GM12878 (cell line): ENCODE results near the gene ZNF618.

Source experiments
- EZH2 ChIP-seq: IDR thresholded peaks from 2 replicates; pipeline ENCODE4 v1.6.1; 2012; ENCODE audit warnings: low read depth, mild to moderate bottlenecking, control low read depth, inconsistent platforms, low read length, borderline replicate concordance; ENCODE audit not compliant: control insufficient read depth
- GABPA ChIP-seq: IDR thresholded peaks from 2 replicates; pipeline ENCODE4 v1.6.1; 2014; ENCODE audit warnings: antibody characterized with exemption, low read depth, mild to moderate bottlenecking, inconsistent platforms
- NFXL1 ChIP-seq: fragments of 450-650 bp; IDR thresholded peaks from 2 replicates; pipeline ENCODE4 v1.6.1; 2017; ENCODE audit warnings: antibody characterized with exemption, mild to moderate bottlenecking, borderline replicate concordance
- POLR2A ChIP-seq: IDR thresholded peaks from 2 replicates; pipeline ENCODE4 v1.6.1; 2011; ENCODE audit warnings: low read depth, mild to moderate bottlenecking, low read length
- POLR2AphosphoS5 ChIP-seq: IDR thresholded peaks from 2 replicates; pipeline ENCODE4 v1.6.1; 2011; ENCODE audit warnings: mild to moderate bottlenecking, low read length, inconsistent platforms
- SMAD1 ChIP-seq: fragments of 450-650 bp; IDR thresholded peaks from 2 replicates; pipeline ENCODE4 v1.6.1; 2018; ENCODE audit warnings: mild to moderate bottlenecking, low read depth; ENCODE audit not compliant: partially characterized antibody
- TAF1 ChIP-seq: IDR thresholded peaks from 2 replicates; pipeline ENCODE4 v1.6.1; 2011; ENCODE audit warnings: mild to moderate bottlenecking, low read depth, low read length, borderline replicate concordance
- ZZZ3 ChIP-seq: IDR thresholded peaks from 2 replicates; pipeline ENCODE4 v1.6.1; 2011; ENCODE audit warnings: low read depth; ENCODE audit not compliant: control insufficient read depth, insufficient read length
- TF ChIP-seq, protein P1 (sequence below): IDR thresholded peaks from 2 replicates; pipeline ENCODE4 v1.6.1; 2011; ENCODE audit warnings: low read depth, low read length, improper control_type of control experiment, borderline replicate concordance
- TF ChIP-seq, protein P2 (sequence below), 3 experiments: IDR thresholded peaks in 2 of 3; conservative IDR thresholded peaks in 1 of 3; 2 replicates each; pipeline ENCODE4 v1.5.1; 2011; ENCODE audit warnings: low read depth in 3 of 3, low read length in 3 of 3, mild to moderate bottlenecking in 3 of 3, control low read depth in 2 of 3, moderate library complexity in 2 of 3, inconsistent platforms in 1 of 3, mixed read lengths in 1 of 3; ENCODE audit not compliant: control insufficient read depth in 2 of 3, insufficient read depth in 1 of 3; ENCODE audit errors: extremely low read depth in 1 of 3
- TF ChIP-seq, protein P3 (sequence below): fragments of 450-650 bp; IDR thresholded peaks from 2 replicates; pipeline ENCODE4 v1.6.1; 2014; ENCODE audit warnings: mild to moderate bottlenecking
- TF ChIP-seq, protein P4 (sequence below): fragments of 450-650 bp; IDR thresholded peaks from 2 replicates; pipeline ENCODE4 v1.6.1; 2017; ENCODE audit warnings: mild to moderate bottlenecking

DNA sequence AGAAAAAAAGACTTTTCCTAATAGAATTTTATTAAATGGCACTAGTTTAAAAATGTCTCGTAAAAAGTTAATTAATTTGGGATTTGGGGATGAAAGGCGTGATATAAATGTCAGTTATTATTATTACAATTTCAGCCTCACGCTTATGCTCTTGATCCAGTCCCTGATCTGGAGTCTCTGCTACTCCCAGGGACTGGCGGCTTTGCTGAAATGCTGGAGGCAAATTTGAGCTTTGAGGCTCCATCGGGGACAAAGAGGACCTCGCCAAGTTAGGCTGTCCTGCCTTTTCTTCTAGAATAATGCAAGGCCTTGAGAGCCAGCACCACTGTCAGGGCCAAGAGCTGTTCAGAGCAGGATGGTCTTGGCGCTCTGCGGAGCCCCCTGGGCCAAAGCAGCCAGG, 69.7 kb downstream of the ZNF618 start:
- TF ChIP-seq TAF1 (no peak), SMAD1 (no peak), GABPA (no peak), NFXL1 (no peak), EZH2 (no peak), ZZZ3 (no peak), POLR2AphosphoS5 (no peak), POLR2A (no peak)
- TF ChIP-seq, protein P1, sequence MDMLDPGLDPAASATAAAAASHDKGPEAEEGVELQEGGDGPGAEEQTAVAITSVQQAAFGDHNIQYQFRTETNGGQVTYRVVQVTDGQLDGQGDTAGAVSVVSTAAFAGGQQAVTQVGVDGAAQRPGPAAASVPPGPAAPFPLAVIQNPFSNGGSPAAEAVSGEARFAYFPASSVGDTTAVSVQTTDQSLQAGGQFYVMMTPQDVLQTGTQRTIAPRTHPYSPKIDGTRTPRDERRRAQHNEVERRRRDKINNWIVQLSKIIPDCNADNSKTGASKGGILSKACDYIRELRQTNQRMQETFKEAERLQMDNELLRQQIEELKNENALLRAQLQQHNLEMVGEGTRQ: no peak
- TF ChIP-seq, protein P2, sequence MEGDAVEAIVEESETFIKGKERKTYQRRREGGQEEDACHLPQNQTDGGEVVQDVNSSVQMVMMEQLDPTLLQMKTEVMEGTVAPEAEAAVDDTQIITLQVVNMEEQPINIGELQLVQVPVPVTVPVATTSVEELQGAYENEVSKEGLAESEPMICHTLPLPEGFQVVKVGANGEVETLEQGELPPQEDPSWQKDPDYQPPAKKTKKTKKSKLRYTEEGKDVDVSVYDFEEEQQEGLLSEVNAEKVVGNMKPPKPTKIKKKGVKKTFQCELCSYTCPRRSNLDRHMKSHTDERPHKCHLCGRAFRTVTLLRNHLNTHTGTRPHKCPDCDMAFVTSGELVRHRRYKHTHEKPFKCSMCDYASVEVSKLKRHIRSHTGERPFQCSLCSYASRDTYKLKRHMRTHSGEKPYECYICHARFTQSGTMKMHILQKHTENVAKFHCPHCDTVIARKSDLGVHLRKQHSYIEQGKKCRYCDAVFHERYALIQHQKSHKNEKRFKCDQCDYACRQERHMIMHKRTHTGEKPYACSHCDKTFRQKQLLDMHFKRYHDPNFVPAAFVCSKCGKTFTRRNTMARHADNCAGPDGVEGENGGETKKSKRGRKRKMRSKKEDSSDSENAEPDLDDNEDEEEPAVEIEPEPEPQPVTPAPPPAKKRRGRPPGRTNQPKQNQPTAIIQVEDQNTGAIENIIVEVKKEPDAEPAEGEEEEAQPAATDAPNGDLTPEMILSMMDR (IDR thresholded peaks at IDR 0.05 in 2 of 3, conservative IDR thresholded peaks at IDR 0.05 in 1 of 3; ENCODE audit: control insufficient read depth in 2 of 3, extremely low read depth in 1 of 3, insufficient read depth in 1 of 3, low read depth in 3 of 3, low read length in 3 of 3): no peak
- TF ChIP-seq, protein P3, sequence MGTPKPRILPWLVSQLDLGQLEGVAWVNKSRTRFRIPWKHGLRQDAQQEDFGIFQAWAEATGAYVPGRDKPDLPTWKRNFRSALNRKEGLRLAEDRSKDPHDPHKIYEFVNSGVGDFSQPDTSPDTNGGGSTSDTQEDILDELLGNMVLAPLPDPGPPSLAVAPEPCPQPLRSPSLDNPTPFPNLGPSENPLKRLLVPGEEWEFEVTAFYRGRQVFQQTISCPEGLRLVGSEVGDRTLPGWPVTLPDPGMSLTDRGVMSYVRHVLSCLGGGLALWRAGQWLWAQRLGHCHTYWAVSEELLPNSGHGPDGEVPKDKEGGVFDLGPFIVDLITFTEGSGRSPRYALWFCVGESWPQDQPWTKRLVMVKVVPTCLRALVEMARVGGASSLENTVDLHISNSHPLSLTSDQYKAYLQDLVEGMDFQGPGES: no peak
- TF ChIP-seq, protein P4, sequence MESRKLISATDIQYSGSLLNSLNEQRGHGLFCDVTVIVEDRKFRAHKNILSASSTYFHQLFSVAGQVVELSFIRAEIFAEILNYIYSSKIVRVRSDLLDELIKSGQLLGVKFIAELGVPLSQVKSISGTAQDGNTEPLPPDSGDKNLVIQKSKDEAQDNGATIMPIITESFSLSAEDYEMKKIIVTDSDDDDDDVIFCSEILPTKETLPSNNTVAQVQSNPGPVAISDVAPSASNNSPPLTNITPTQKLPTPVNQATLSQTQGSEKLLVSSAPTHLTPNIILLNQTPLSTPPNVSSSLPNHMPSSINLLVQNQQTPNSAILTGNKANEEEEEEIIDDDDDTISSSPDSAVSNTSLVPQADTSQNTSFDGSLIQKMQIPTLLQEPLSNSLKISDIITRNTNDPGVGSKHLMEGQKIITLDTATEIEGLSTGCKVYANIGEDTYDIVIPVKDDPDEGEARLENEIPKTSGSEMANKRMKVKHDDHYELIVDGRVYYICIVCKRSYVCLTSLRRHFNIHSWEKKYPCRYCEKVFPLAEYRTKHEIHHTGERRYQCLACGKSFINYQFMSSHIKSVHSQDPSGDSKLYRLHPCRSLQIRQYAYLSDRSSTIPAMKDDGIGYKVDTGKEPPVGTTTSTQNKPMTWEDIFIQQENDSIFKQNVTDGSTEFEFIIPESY: no peak
